HG02938 (cell line): ENCODE results near the gene FCRLB.
A peak's percentile ranks its signal among the peaks of the same experiment; 100 is the strongest.
"Not testable (repeated sequence)": the region's sequence is repeated elsewhere in the genome, so short reads cannot be mapped to it uniquely, and the experiment has no call there.

ENCODE experiments used
- ATAC-seq: cut with Tn5 transposase; IDR thresholded peaks from one replicate; pipeline ENCODE4 v1.9.1; 2021; ENCODE audit warnings: mild to moderate bottlenecking, moderate library complexity; ENCODE audit not compliant: unreplicated experiment

The FCRLB gene

GRCh38 chr1:161738627-161739287 is 17.4 kb downstream of the FCRLB start:
- ATAC-seq, result peak; percentile 45

GRCh38 chr1:161739865-161740566 is 18.7 kb downstream of the FCRLB start:
- no peak for ATAC-seq

GRCh38 chr1:161740921-161741320 is 19.6 kb downstream of the FCRLB start:
- ATAC-seq, result no peak

GRCh38 chr1:161743231-161743630 is 21.9 kb downstream of the FCRLB start:
- no peak for ATAC-seq

GRCh38 chr1:161747801-161748200 is 26.5 kb downstream of the FCRLB start:
- ATAC-seq, result no peak

GRCh38 chr1:161749509-161750407 is 28.4 kb downstream of the FCRLB start, which contains the start of gene DUSP12:
DUSP12 (plus strand) TSS chr1:161749786; CDS start chr1:161749802, 16 bp downstream.
- ATAC-seq, result peak; percentile 91

GRCh38 chr1:161763522-161764098 is 42.3 kb downstream of the FCRLB start:
- ATAC-seq, result no peak

GRCh38 chr1:161766102-161766981 is 45.0 kb downstream of the FCRLB start, which contains the start of gene ATF6:
ATF6 (plus strand) TSS chr1:161766320; CDS start chr1:161766361, 41 bp downstream.
- ATAC-seq, result peak; percentile 55

GRCh38 chr1:161768461-161768860 is 47.1 kb downstream of the FCRLB start:
- no peak for ATAC-seq

- ATAC-seq, result no peak
Observed at GRCh38 chr1:161768986-161769672, 47.8 kb downstream of the FCRLB start.

GRCh38 chr1:161769673-161770045 is 48.3 kb downstream of the FCRLB start:
- not testable (repeated sequence) for ATAC-seq

GRCh38 chr1:161770250-161770649 is 48.9 kb downstream of the FCRLB start:
- no peak for ATAC-seq

GRCh38 chr1:161771161-161771560 is 49.8 kb downstream of the FCRLB start:
- no peak for ATAC-seq

- ATAC-seq, result no peak
Observed at GRCh38 chr1:161771973-161772372, 50.6 kb downstream of the FCRLB start.

GRCh38 chr1:161772397-161772796 is 51.1 kb downstream of the FCRLB start:
- ATAC-seq, result no peak

GRCh38 chr1:161773791-161774190 is 52.4 kb downstream of the FCRLB start:
- ATAC-seq, result no peak

- no peak for ATAC-seq
Observed at GRCh38 chr1:161777261-161777660, 55.9 kb downstream of the FCRLB start.
